ENCODE results near the gene DOK6.

Gene DOK6

GRCh38 chr18:69557282-69557681, 156.6 kb downstream of the DOK6 start:
- no peak for DNase-seq

DNA sequence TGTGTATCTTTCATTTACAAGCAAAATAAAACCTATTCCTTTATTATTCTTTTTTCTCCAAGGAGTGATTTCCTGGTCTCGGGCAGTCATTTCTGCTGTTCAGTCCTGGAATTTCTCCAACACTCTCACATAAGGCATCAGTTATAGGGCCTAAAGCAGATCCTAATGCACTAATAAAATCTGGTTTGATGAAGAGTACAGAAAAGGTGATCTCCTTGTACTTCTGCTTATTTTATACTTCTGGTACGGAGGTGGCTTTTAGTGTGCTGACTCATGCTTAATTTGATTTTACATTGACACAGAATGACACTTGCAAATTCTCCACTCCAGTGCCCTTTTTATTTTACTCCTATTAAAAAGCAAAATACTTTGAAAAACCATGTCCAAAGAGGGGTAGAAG, 157.4 kb downstream of the DOK6 start:
- DNase-seq = no peak

- DNase-seq = no peak
Measured at GRCh38 chr18:69559604-69560003, 158.9 kb downstream of the DOK6 start.

GRCh38 chr18:69564602-69565001, 163.9 kb downstream of the DOK6 start:
- DNase-seq = no peak

GRCh38 chr18:69567813-69568488, 167.3 kb downstream of the DOK6 start:
- no peak for DNase-seq

DNA sequence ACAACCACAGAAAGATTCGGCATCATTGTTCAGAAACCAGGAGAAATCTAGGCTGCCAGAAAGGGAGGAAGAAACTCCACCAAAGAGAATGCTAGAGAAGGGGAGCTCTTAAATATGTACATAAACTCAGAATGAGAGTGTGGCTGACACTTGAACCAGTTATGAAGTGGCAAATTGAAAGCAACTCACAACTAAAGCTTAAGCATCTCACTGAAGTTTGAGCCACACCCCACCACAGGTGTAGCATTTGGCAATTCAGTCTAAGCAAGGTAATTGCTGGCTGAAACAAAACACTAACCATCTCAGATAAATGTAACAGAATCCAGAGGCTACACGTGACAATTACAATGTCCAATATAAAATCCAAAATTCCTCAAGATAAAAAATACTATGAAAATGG, 168.4 kb downstream of the DOK6 start:
- no peak for DNase-seq

DNA sequence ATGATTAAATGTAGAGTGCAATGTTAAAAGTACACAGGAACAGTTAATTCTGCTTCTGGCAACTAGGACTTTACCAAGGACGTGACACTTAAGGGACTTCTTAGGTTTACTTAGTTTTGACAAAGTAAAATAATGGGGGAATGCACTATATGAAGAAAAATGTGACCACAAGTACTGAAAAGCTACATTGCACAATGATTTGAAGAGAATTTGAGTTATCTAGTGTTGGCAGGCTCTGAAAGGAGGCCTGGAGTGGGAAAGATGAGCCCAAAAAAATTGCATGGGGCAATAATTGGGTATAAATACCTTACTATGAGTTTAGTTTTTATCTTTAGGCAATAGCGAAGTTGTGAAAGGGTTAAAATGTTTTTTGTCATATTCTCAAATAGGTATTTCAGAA, 173.7 kb downstream of the DOK6 start:
- DNase-seq = no peak

- DNase-seq = peak; percentile 1
Measured at GRCh38 chr18:69580107-69580506, 179.4 kb downstream of the DOK6 start.

GRCh38 chr18:69584429-69584828, 183.7 kb downstream of the DOK6 start:
- DNase-seq = no peak

DNA sequence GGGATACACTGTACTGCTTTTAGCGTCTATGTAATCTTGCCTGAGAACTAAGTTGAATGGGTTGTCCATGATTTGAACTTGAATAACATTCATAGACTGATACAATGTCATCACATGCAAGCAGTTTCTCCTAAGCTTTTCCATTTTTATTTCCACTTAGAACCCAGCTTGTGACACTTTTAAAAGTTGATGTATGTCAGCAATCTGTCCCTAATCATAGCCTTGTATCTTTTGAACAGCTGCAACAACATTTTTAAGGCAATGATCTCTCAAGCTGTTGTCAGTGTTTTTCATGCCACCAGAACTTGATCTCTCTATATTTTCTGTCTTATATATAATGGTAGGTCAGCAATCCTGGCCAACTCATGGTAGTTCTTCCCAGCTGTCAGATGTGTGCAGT, 185.0 kb downstream of the DOK6 start:
- DNase-seq = no peak

DNA sequence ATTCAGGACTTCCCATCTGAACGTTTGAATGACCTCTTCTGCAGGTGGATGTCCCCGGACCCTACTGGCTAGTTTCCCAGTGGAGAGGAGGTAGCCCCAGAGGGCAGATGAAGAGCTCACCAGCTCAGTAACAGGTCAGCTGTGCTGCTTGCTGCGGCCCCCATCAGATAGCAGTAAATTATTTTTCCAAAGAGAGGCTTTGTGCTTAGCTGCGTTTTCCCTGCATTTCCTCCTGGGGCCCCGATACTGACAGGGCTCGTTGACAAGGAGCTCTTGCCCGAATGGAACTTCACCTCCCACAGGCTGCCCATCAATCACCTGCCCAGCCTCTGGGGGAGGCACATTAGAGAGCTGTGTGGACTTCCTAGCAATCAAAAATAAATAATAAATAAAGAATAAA, 185.8 kb downstream of the DOK6 start:
- no peak for DNase-seq

DNA sequence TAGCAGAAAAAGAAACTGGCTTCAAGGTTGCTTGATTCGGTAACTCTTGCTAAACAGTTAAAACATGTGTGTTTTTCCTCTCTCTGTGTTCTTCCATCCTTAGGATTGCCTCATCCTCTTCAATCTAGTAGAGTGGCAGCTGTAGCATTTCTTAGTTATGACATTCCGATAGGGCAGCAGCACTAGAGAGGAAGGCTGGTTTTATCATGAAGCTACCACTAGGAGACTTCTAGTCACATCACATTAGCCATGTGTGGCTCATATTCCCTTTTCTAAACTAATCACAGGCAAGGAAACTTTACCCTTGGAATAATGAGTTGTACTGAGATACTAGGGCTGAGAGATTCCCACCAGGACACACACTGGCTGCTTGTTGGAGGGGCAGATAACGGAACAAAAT, 187.6 kb downstream of the DOK6 start:
- DNase-seq = no peak

DNA sequence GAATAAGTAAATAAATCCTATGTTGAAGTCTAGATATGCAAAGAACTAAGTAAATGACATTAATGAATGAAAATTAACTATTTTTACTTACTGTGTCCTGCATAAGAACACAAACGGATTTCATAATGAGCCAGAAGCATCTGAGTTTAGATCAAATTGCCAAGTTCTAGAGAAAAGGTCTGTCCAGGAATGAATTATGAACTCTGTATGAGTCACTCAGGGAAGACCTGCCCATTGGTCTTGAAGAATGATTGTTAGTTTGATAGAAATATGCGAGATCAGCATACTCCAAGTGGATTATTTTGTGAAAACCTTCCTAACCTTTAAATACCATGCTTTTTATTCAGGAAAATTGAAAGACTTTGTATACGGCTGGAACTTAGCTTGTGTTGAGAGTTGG, 189.5 kb downstream of the DOK6 start:
- no peak for DNase-seq

GRCh38 chr18:69596345-69596744, 195.7 kb downstream of the DOK6 start:
- no peak for DNase-seq

DNA sequence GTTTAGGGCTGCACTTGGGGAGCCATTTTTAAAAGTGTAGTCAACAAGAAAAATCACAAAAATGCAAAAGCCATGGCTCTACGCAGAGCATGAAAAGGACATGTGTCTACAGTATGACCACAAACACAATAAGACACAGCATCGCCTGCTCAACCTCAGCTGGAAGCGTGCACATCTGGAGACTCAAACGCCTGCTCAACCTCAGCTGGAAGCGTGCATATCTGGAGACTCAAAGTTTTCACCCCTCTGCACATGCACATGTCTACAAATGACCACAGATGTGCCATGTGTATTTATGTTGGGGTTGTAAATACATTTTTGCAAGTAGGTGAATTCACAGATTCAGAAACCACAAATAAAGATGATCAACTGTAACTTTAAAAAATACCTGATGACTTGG, 196.9 kb downstream of the DOK6 start:
- DNase-seq = no peak

- DNase-seq = no peak
Measured at GRCh38 chr18:69599377-69599776, 198.7 kb downstream of the DOK6 start.

- DNase-seq = no peak
Measured at GRCh38 chr18:69612242-69612641, 211.6 kb downstream of the DOK6 start.

DNA sequence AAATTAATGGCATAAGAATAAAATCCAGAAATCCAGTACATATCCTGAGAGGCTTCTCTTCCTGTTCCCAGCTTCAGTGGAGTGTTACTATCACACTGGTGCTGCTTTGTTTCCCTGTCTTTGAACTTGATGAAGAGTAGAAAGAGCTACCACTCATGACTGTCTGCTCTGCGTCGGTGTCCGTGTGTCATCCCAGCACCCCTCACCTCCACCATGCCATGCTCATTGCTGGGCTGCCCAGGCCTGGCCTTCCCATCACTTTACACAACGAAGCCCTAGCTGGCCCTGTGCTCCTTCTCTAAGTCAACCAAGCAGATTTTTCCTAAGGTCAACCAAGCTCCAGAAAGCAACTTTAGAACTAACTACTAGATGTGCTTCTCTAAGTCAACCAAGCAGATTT, 215.4 kb downstream of the DOK6 start:
- DNase-seq = no peak

GRCh38 chr18:69617408-69617807, 216.7 kb downstream of the DOK6 start:
- DNase-seq = no peak

- no peak for DNase-seq
Measured at GRCh38 chr18:69617888-69618287, 217.2 kb downstream of the DOK6 start.

DNA sequence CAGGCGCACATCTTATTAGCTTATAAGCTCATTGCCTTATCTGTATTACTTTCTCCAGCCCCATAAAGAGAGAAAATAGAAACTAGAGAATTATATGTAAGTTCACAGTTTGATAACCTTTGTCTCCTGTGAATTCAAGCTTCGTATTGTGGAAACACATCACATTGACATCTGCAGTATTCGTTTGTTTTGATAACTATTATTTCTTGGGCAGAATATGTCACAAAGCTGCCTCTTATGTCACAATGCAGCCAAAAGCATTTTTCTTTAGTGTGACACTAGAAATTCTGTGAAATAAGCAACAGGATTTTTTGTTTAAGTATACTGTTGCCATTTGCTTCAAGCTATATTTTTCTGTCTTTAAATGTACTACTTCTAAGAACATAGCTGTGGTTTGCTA, 221.5 kb downstream of the DOK6 start:
- no peak for DNase-seq

GRCh38 chr18:69622961-69623360, 222.3 kb downstream of the DOK6 start:
- DNase-seq = no peak

GRCh38 chr18:69626171-69626570, 225.5 kb downstream of the DOK6 start:
- no peak for DNase-seq

GRCh38 chr18:69626643-69627242, 226.1 kb downstream of the DOK6 start:
- no peak for DNase-seq

GRCh38 chr18:69628774-69629359, 228.2 kb downstream of the DOK6 start:
- DNase-seq = no peak
